H1 (cell line): ENCODE measurements around the gene CXCL17. TPM values are rescaled to one million over a fixed set of nuclear protein-coding genes. Genes with fewer than 3 reads are reported as not detected.
"Not testable (repeated sequence)": the region's sequence is repeated elsewhere in the genome, so short reads cannot be mapped to it uniquely, and the experiment has no call there.

Experiments
- CTCF ChIA-PET: fragments of 300-600 bp; sonication (Branson Sonifier 250); formaldehyde crosslinking; loops from one replicate; lab custom pipeline; 2021; ENCODE audit not compliant: partially characterized antibody; lab: Charles Lee
- POLR2A ChIA-PET: fragments of 300-600 bp; sonication (Branson Sonifier 250); formaldehyde crosslinking; loops from one replicate; lab custom pipeline; 2021; ENCODE audit warnings: inconsistent platforms; ENCODE audit not compliant: partially characterized antibody; lab: Charles Lee
- DNase-seq, 2 experiments: peaks; one replicate each; pipeline versions ENCODE4 v3.0.0 to v3.0.0-alpha.2; 2010 to 2022; ENCODE audit warnings: low spot score in 2 of 2, low read depth in 1 of 2, mixed read lengths in 1 of 2
- FAIRE-seq: peaks from 2 replicates; lab custom pipeline; 2011; peaks lifted over from hg19 to GRCh38; lab: Jason Lieb, UNC
- H2AFZ ChIP-seq: 2 replicates; pipeline ENCODE4 v1.8.1; 2012; ENCODE audit warnings: low read length, inconsistent platforms
- H2AK5ac ChIP-seq: 2 replicates; pipeline ENCODE4 v1.6.1; 2013; ENCODE audit warnings: low read depth, low read length
- H2BK120ac ChIP-seq: replicated peaks from 2 replicates; pipeline ENCODE3; 2013; ENCODE audit warnings: low read depth, low read length, inconsistent platforms
- H2BK12ac ChIP-seq: 2 replicates; pipeline ENCODE4 v1.6.1; 2013; ENCODE audit warnings: low read depth, low read length
- H2BK15ac ChIP-seq: 2 replicates; pipeline ENCODE4 v1.6.1; 2013; ENCODE audit warnings: low read length
- H2BK20ac ChIP-seq: 2 replicates; pipeline ENCODE4 v1.6.1; 2013; ENCODE audit warnings: low read length
- H2BK5ac ChIP-seq: 2 replicates; pipeline ENCODE4 v1.6.1; 2013; ENCODE audit warnings: low read depth, low read length
- H3K14ac ChIP-seq: 2 replicates; pipeline ENCODE4 v1.6.1; 2013; ENCODE audit warnings: inconsistent platforms; ENCODE audit not compliant: insufficient read length
- H3K18ac ChIP-seq: 2 replicates; pipeline ENCODE4 v1.6.1; 2013; ENCODE audit warnings: low read length; ENCODE audit errors: extremely low read depth
- H3K23ac ChIP-seq: 2 replicates; pipeline ENCODE4 v1.6.1; 2013; ENCODE audit warnings: inconsistent platforms; ENCODE audit not compliant: insufficient read length
- H3K23me2 ChIP-seq: 2 replicates; pipeline ENCODE4 v1.6.1; 2013; ENCODE audit warnings: low read depth, low read length
- H3K27ac ChIP-seq: 2 replicates; pipeline ENCODE4 v1.6.1; 2011; ENCODE audit warnings: low read depth, low read length, inconsistent platforms
- H3K27me3 ChIP-seq, 4 experiments: replicated peaks in 1 of 4; 1 replicate in 1 of 4; 2 replicates in 3 of 4; pipeline versions ENCODE4 v1.6.1 to v1.8.1; 2011 to 2013; ENCODE audit warnings: low read length in 3 of 4, mild to moderate bottlenecking in 3 of 4, inconsistent platforms in 2 of 4, mixed read lengths in 2 of 4, moderate library complexity in 1 of 4; ENCODE audit not compliant: control insufficient read depth in 3 of 4, insufficient read depth in 3 of 4; ENCODE audit errors: extremely low read depth in 1 of 4
- H3K36me3 ChIP-seq, 4 experiments: 2 replicates each; pipeline versions ENCODE4 v1.6.1 to v1.8.1; 2011 to 2013; ENCODE audit warnings: mild to moderate bottlenecking in 4 of 4, low read length in 3 of 4, moderate library complexity in 2 of 4, control low read depth in 1 of 4, inconsistent platforms in 1 of 4; ENCODE audit not compliant: insufficient read depth in 4 of 4, control insufficient read depth in 2 of 4
- H3K4ac ChIP-seq: replicated peaks from 2 replicates; pipeline ENCODE3; 2013; ENCODE audit warnings: low read length, low read depth, mixed read lengths, inconsistent platforms; ENCODE audit not compliant: insufficient read length
- H3K4me1 ChIP-seq, 4 experiments: replicated peaks in 1 of 4; 1 replicate in 1 of 4; 2 replicates in 3 of 4; pipeline versions ENCODE4 v1.6.1 to v1.8.1; 2011 to 2013; ENCODE audit warnings: low read length in 3 of 4, inconsistent platforms in 2 of 4, mixed read lengths in 1 of 4; ENCODE audit not compliant: insufficient read depth in 4 of 4, control insufficient read depth in 3 of 4
- H3K4me2 ChIP-seq, 2 experiments: 2 replicates each; pipeline versions ENCODE4 v1.6.1 to v1.8.1; 2011 to 2013; ENCODE audit warnings: low read depth in 2 of 2, low read length in 2 of 2, control low read depth in 1 of 2, inconsistent platforms in 1 of 2, mild to moderate bottlenecking in 1 of 2; ENCODE audit not compliant: insufficient read depth in 1 of 2
- H3K4me3 ChIP-seq, 4 experiments: fragments of 200-600, 300-600 bp in 1 of 4; sonication (generic), shearing (Covaris generic), sonication (Bioruptor Twin) in 1 of 4; 2 replicates each; pipeline versions ENCODE4 v1.5.1 to v1.8.1; 2011 to 2016; ENCODE audit warnings: low read length in 4 of 4, low read depth in 3 of 4, control low read depth in 2 of 4, inconsistent platforms in 2 of 4, mild to moderate bottlenecking in 2 of 4, mixed read lengths in 1 of 4, moderate library complexity in 1 of 4; ENCODE audit not compliant: insufficient read depth in 2 of 4; ENCODE audit errors: extremely low read depth in 1 of 4
- H3K56ac ChIP-seq: replicated peaks from 2 replicates; pipeline ENCODE3; 2013; ENCODE audit warnings: low read depth, mild to moderate bottlenecking, mixed read lengths, low read length, inconsistent platforms; ENCODE audit not compliant: insufficient read length
- H3K79me1 ChIP-seq: 2 replicates; pipeline ENCODE4 v1.6.1; 2013; ENCODE audit warnings: low read depth, low read length, control low read depth
- H3K79me2 ChIP-seq, 2 experiments: 2 replicates each; pipeline versions ENCODE4 v1.6.1 to v1.8.1; 2012 to 2013; ENCODE audit warnings: low read length in 2 of 2, mild to moderate bottlenecking in 2 of 2, inconsistent platforms in 1 of 2; ENCODE audit not compliant: insufficient read depth in 2 of 2, control insufficient read depth in 1 of 2
- H3K9ac ChIP-seq, 4 experiments: replicated peaks in 1 of 4; 1 replicate in 1 of 4; 2 replicates in 3 of 4; pipeline versions ENCODE4 v1.6.1 to v1.8.1; 2011 to 2013; ENCODE audit warnings: low read depth in 3 of 4, low read length in 3 of 4, control low read depth in 2 of 4, mild to moderate bottlenecking in 2 of 4, moderate library complexity in 2 of 4, inconsistent platforms in 1 of 4; ENCODE audit errors: extremely low read depth in 1 of 4
- H3K9me3 ChIP-seq, 2 experiments: 2 replicates each; pipeline versions ENCODE4 v1.6.1 to v1.8.1; 2012 to 2013; ENCODE audit warnings: mild to moderate bottlenecking in 2 of 2, moderate library complexity in 2 of 2, control low read depth in 1 of 2, inconsistent platforms in 1 of 2, low read depth in 1 of 2, low read length in 1 of 2, mixed read lengths in 1 of 2; ENCODE audit not compliant: insufficient read depth in 2 of 2
- H4K20me1 ChIP-seq, 2 experiments: replicated peaks in 1 of 2; 2 replicates each; pipeline versions ENCODE3 to v1.8.1; 2011 to 2013; ENCODE audit warnings: inconsistent platforms in 2 of 2, low read length in 2 of 2, mild to moderate bottlenecking in 1 of 2; ENCODE audit not compliant: insufficient read depth in 2 of 2, control insufficient read depth in 1 of 2
- H4K5ac ChIP-seq: 2 replicates; pipeline ENCODE4 v1.6.1; 2013; ENCODE audit warnings: low read length, low read depth, mixed read lengths, inconsistent platforms; ENCODE audit not compliant: insufficient read length
- H4K8ac ChIP-seq: 2 replicates; pipeline ENCODE4 v1.8.0; 2013; ENCODE audit warnings: mild to moderate bottlenecking, moderate library complexity, low read length, inconsistent platforms; ENCODE audit not compliant: insufficient read depth; ENCODE audit errors: extremely low read depth
- H4K91ac ChIP-seq: replicated peaks from 2 replicates; pipeline ENCODE3; 2013; ENCODE audit warnings: low read length, mixed read lengths, inconsistent platforms; ENCODE audit not compliant: insufficient read length
- CEBPB ChIP-seq: IDR thresholded peaks from 2 replicates; pipeline ENCODE4 v1.6.1; 2012; ENCODE audit warnings: low read depth, low read length
- EP300 ChIP-seq, 2 experiments: IDR thresholded peaks; 1 replicate in 1 of 2; 2 replicates in 1 of 2; pipeline ENCODE4 v1.6.1; 2011 to 2012; ENCODE audit warnings: low read depth in 2 of 2, low read length in 2 of 2, mild to moderate bottlenecking in 2 of 2, borderline replicate concordance in 1 of 2, inconsistent platforms in 1 of 2, moderate library complexity in 1 of 2
- NRF1 ChIP-seq: IDR thresholded peaks from 2 replicates; pipeline ENCODE4 v1.6.1; 2011; ENCODE audit warnings: mild to moderate bottlenecking, low read depth, low read length, improper control_type of control experiment
- POLR2A ChIP-seq, 2 experiments: IDR thresholded peaks; 1 replicate in 1 of 2; 2 replicates in 1 of 2; pipeline ENCODE4 v1.6.1; 2011; ENCODE audit warnings: low read depth in 2 of 2, low read length in 2 of 2, mild to moderate bottlenecking in 2 of 2; ENCODE audit errors: control extremely low read depth in 1 of 2
- SIN3A ChIP-seq, 2 experiments: IDR thresholded peaks in 1 of 2; conservative IDR thresholded peaks in 1 of 2; 2 replicates each; pipeline ENCODE4 v1.6.1; 2011 to 2012; ENCODE audit warnings: low read length in 2 of 2, improper control_type of control experiment in 1 of 2, low read depth in 1 of 2, mild to moderate bottlenecking in 1 of 2
- ZNF274 ChIP-seq: IDR thresholded peaks from 2 replicates; pipeline ENCODE4 v1.7.0; 2012; ENCODE audit warnings: low read length, borderline replicate concordance; ENCODE audit errors: extremely low read depth
- WGBS, 2 experiments: shearing (Covaris generic) in 1 of 2; methylation state at CpG; one replicate each; pipeline versions ENCODE4 v1.1.6 to v1.1.7; 2013 to 2015; ENCODE audit warnings: low lambda C conversion rate in 2 of 2, mixed read lengths in 2 of 2, inconsistent platforms in 1 of 2, low coverage in 1 of 2, missing lambda C conversion rate in 1 of 2; ENCODE audit not compliant: insufficient replicate concordance in 2 of 2, insufficient coverage in 1 of 2, insufficient read length in 1 of 2; ENCODE audit errors: extremely low coverage in 1 of 2, missing lambda C conversion rate in 1 of 2; 5-methylcytosine and 5-hydroxymethylcytosine counted together
- polyA plus RNA-seq, 7 experiments: library from polyadenylated mRNA; depleted of rRNA in 3 of 7; stranded (reverse) in 5 of 7; unstranded in 2 of 7; fragments of >200 nt in 5 of 7; fragments of 200-250 nt in 2 of 7; gene quantifications; 1 replicate in 5 of 7; 2 replicates in 1 of 7; 4 replicates in 1 of 7; pipeline versions ENCODE4 v1.2.1 to v1.2.3, GENCODE V29; 2011 to 2013; ENCODE audit warnings: missing spikeins in 2 of 7, mixed read lengths in 2 of 7
- total RNA-seq: library from RNA; stranded (reverse); fragmentation: NEBNext Ultra II Directional; extraction: Animal tissue kit (Norgen Biotek cat#: 25700); gene quantifications from 2 replicates; pipeline ENCODE4 v1.2.1, GENCODE V29; 2021

CXCL17 gene
- total and polyA plus RNA-seq, 2 of the 8 experiments (the other 6 are each of a cell fraction or from before 2014, with no cell fraction given): not detected

DNA sequence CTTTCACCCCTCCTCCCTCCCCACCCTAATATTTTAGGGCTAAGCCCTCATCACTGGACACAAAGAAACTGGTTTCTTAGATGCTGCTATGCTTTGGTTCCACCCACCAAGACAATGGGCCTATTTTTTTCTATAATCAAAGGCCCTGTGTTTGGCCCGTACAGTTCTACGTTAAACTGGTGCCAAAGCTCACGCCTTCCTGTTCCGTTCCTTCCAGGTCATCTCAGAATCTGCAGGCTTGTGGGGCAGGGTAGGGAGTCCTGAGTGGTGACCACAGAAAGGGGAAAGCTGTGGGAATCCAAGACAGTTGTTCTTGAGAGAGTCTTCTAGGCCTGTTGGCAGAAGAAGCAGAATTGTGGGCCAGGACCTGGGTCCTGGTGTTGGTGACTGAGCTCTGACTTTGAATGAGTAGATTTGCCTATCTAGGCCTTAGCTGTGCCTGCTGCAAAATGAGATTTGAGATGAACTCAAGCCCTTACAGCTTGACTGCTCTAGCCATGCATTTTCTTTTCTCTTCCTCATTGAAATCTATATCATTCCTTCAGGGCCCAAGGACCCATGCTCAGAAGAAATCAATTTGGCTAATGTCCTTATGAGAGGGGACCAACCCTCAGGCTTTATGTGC is 19.1 kb upstream of the CXCL17 start (continued):
- TF ChIP-seq ZNF274: no peak
- TF ChIP-seq SIN3A (conservative IDR thresholded peaks at IDR 0.05 in 1 of 2, IDR thresholded peaks at IDR 0.05 in 1 of 2; ENCODE audit: low read depth in 1 of 2, low read length in 2 of 2): no peak
- TF ChIP-seq CEBPB: no peak
- TF ChIP-seq EP300 (IDR thresholded peaks at IDR 0.05; ENCODE audit: borderline replicate concordance in 1 of 2, low read depth in 2 of 2, low read length in 2 of 2): no peak
- TF ChIP-seq POLR2A (IDR thresholded peaks at IDR 0.05; ENCODE audit: control extremely low read depth in 1 of 2, low read depth in 2 of 2, low read length in 2 of 2): no peak
- no peak for TF ChIP-seq NRF1

DNA sequence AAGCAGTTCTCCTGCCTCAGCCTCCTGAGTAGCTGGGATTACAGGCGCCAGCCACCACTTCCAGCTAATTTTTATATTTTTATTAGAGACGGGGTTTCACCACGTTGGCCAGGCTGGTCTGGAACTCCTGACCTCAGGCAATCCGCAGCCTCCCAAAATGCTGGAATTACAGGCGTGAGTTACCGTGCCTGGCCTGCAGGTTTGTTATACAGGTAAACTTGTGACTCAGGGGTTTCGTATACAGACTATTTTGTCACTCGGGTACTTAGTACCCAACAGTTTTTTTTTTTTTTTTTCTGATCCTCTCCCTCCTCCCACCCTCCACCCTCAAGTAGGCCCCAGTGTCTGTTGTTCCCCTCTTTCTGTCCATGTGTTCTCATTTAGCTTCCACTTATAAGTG is 18.5 kb upstream of the CXCL17 start:
- not testable (repeated sequence) for H3K79me2 ChIP-seq, H3K18ac ChIP-seq, H3K23me2 ChIP-seq, H3K56ac ChIP-seq, H2BK20ac ChIP-seq, H3K4me3 ChIP-seq, H2AFZ ChIP-seq, H3K14ac ChIP-seq, H4K91ac ChIP-seq, H3K4me1 ChIP-seq, H2BK5ac ChIP-seq, H3K27ac ChIP-seq, H3K27me3 ChIP-seq, H4K5ac ChIP-seq, H3K36me3 ChIP-seq, DNase-seq, H3K4ac ChIP-seq, H3K4me2 ChIP-seq, H4K20me1 ChIP-seq, H3K79me1 ChIP-seq, H2AK5ac ChIP-seq, H2BK15ac ChIP-seq, H3K9ac ChIP-seq, H2BK120ac ChIP-seq, FAIRE-seq, H3K23ac ChIP-seq, H4K8ac ChIP-seq, H3K9me3 ChIP-seq
- H2BK12ac ChIP-seq: 0 out of 2 replicates have a peak overlapping the region, but pooled peaks have one; percentile 13
- POLR2A ChIA-PET: interaction anchor here (0.6 kb wide), 1 partner anchor 244 kb away, joined by 3 read pairs; no protein-coding TSS in a partner anchor
- CTCF ChIA-PET: interaction anchor here (0.8 to 3.6 kb wide), 5 partner anchors 9 to 81 kb away, joined by 4 to 18 read pairs (median 4); partner anchors contain the start of gene CEACAM1
- WGBS, 2 experiments: 91% methylated on average over 8 of the region's 8 CpGs; no CpG with 5 or more reads in 1 of the 2 experiments
